ENCODE data around the gene GAB3. TPM values are rescaled to one million over a fixed set of nuclear protein-coding genes. Genes with fewer than 3 reads are reported as not detected.

The GAB3 gene
- total and polyA plus RNA-seq, 2 experiments from 2014 or later = 0.89 to 1.8 TPM

GRCh38 chrX:154717824-154718223 is 33.1 kb downstream of the GAB3 start (continued):
- TF ChIP-seq, protein P1, sequence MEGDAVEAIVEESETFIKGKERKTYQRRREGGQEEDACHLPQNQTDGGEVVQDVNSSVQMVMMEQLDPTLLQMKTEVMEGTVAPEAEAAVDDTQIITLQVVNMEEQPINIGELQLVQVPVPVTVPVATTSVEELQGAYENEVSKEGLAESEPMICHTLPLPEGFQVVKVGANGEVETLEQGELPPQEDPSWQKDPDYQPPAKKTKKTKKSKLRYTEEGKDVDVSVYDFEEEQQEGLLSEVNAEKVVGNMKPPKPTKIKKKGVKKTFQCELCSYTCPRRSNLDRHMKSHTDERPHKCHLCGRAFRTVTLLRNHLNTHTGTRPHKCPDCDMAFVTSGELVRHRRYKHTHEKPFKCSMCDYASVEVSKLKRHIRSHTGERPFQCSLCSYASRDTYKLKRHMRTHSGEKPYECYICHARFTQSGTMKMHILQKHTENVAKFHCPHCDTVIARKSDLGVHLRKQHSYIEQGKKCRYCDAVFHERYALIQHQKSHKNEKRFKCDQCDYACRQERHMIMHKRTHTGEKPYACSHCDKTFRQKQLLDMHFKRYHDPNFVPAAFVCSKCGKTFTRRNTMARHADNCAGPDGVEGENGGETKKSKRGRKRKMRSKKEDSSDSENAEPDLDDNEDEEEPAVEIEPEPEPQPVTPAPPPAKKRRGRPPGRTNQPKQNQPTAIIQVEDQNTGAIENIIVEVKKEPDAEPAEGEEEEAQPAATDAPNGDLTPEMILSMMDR (conservative IDR thresholded peaks at IDR 0.05; ENCODE audit: low read depth in 2 of 2) = no peak

DNA sequence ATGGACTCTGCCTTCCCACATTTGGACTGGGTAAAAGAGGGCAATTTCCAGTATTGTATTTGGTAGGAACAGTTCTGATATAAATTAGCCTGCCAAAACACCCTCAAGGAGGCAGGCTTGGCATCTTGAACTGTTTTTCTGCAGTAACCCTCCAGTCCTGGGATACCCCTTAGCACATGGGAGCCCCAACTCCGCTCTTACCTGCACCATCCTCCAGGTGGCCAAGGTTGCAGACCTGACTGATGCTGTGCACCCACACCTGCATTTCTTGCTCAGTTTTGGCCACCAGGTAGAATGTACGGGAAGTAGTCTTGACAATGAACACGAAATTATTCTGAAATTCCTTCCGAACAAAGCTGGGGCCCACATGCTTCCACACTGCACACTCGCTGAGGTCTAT is 35.1 kb downstream of the GAB3 start:
- Histone ChIP-seq H3K27ac (ENCODE audit: low read depth) (no peak overlapping the region), H3K27me3 (ENCODE audit: insufficient read depth) (no peaks in the 10 kb centered on the region), H3K79me2 (replicated peaks; ENCODE audit: insufficient read depth) (no peaks in the 10 kb centered on the region), H3K9me2 (ENCODE audit: insufficient read depth) (no peaks in the 10 kb centered on the region), H3F3A (replicated peaks; ENCODE audit: low read depth) (no peaks in the 10 kb centered on the region), H3K4me2 (no peak overlapping the region), H3K4me1 (ENCODE audit: insufficient read depth) (no peaks in the 10 kb centered on the region), H3K36me3 (ENCODE audit: insufficient read depth) (no peaks in the 10 kb centered on the region), H3K4me3 (no peak overlapping the region), H4K20me1 (replicated peaks; ENCODE audit: insufficient read depth) (no peaks in the 10 kb centered on the region), H2AFZ (no peak overlapping the region)
- DNase-seq (ENCODE audit: low spot score) (peak; percentile 41), ATAC-seq (peak; percentile 86)
- Mint-ChIP-seq H3K36me3 (ENCODE audit: low read depth) (no peaks in the 10 kb centered on the region; the same call in 2 of the 3 replicates), H3K9me3 (no peaks in the 10 kb centered on the region; the same call in 2 of the 3 replicates), H3K27me3 (ENCODE audit: insufficient read depth, low read depth, poor library complexity) (peaks cover 4% of the 10 kb centered on the region), H3K4me3 (no peak overlapping the region), H3K4me1 (peaks cover 2% of the 10 kb centered on the region; the same call in 1 of the 3 replicates), H3K27ac (no peak overlapping the region)
- TF ChIP-seq ZNF114 (CRISPR knock-in tag; IDR thresholded peaks at IDR 0.05) (no peak), ZNF331 (CRISPR knock-in tag; IDR thresholded peaks at IDR 0.05; ENCODE audit: low read depth) (no peak), NANOG (IDR thresholded peaks at IDR 0.05; ENCODE audit: borderline replicate concordance) (no peak)
- TF ChIP-seq, protein P1 (conservative IDR thresholded peaks at IDR 0.05; ENCODE audit: low read depth in 2 of 2) = peak; percentile 22 to 45; a peak in 2 of 4 replicates

DNA sequence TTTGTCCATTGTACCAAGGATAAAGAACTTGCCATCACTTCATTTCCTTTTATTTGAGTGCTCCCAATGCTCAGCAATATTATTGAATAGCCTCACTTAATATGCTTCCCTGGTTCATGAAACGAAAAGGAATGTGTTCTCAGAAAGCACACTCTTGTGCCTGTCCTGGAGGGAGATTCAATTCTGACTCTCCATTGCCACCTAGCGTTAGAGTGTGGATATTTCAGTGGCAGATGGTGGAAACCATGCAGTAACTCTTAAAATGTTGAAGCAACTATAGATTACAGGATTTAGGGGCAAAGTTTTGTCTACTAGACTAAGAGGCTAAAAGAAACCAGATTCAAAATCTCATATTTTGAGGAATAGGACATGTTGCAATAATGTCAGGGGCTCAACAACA is 36.0 kb downstream of the GAB3 start:
- H3K9me2 ChIP-seq (ENCODE audit: insufficient read depth) = no peaks in the 10 kb centered on the region
- no peak overlapping the region for H3K4me3 Mint-ChIP-seq
- peak; percentile 86 for ATAC-seq
- H3K27me3 ChIP-seq (ENCODE audit: insufficient read depth) = no peaks in the 10 kb centered on the region
- H4K20me1 ChIP-seq (replicated peaks; ENCODE audit: insufficient read depth) = no peaks in the 10 kb centered on the region
- peaks cover 4% of the 10 kb centered on the region for H3K27me3 Mint-ChIP-seq (ENCODE audit: insufficient read depth, low read depth, poor library complexity)
- H3K4me2 ChIP-seq = no peak overlapping the region
- H3K4me1 Mint-ChIP-seq = peaks cover 2% of the 10 kb centered on the region; the same call in 1 of the 3 replicates
- DNase-seq (ENCODE audit: low spot score) = peak; percentile 60
- no peaks in the 10 kb centered on the region for H3K36me3 ChIP-seq (ENCODE audit: insufficient read depth)
- no peak overlapping the region for H3K4me3 ChIP-seq
- no peaks in the 10 kb centered on the region for H3K79me2 ChIP-seq (replicated peaks; ENCODE audit: insufficient read depth)
- no peak overlapping the region for H3K27ac ChIP-seq (ENCODE audit: low read depth)
- H3K27ac Mint-ChIP-seq = no peak overlapping the region
- H3K9me3 Mint-ChIP-seq = no peaks in the 10 kb centered on the region; the same call in 2 of the 3 replicates
- H3F3A ChIP-seq (replicated peaks; ENCODE audit: low read depth) = no peaks in the 10 kb centered on the region
- H2AFZ ChIP-seq = no peak overlapping the region
- no peaks in the 10 kb centered on the region for H3K4me1 ChIP-seq (ENCODE audit: insufficient read depth)
- H3K36me3 Mint-ChIP-seq (ENCODE audit: low read depth) = no peaks in the 10 kb centered on the region; the same call in 2 of the 3 replicates
- TF ChIP-seq, protein P1 (conservative IDR thresholded peaks at IDR 0.05; ENCODE audit: low read depth in 2 of 2) = peak; percentile 69 to 83
- no peak for TF ChIP-seq EZH2phosphoT487 (IDR thresholded peaks at IDR 0.05; ENCODE audit: unreplicated experiment)
- TF ChIP-seq, protein P2, sequence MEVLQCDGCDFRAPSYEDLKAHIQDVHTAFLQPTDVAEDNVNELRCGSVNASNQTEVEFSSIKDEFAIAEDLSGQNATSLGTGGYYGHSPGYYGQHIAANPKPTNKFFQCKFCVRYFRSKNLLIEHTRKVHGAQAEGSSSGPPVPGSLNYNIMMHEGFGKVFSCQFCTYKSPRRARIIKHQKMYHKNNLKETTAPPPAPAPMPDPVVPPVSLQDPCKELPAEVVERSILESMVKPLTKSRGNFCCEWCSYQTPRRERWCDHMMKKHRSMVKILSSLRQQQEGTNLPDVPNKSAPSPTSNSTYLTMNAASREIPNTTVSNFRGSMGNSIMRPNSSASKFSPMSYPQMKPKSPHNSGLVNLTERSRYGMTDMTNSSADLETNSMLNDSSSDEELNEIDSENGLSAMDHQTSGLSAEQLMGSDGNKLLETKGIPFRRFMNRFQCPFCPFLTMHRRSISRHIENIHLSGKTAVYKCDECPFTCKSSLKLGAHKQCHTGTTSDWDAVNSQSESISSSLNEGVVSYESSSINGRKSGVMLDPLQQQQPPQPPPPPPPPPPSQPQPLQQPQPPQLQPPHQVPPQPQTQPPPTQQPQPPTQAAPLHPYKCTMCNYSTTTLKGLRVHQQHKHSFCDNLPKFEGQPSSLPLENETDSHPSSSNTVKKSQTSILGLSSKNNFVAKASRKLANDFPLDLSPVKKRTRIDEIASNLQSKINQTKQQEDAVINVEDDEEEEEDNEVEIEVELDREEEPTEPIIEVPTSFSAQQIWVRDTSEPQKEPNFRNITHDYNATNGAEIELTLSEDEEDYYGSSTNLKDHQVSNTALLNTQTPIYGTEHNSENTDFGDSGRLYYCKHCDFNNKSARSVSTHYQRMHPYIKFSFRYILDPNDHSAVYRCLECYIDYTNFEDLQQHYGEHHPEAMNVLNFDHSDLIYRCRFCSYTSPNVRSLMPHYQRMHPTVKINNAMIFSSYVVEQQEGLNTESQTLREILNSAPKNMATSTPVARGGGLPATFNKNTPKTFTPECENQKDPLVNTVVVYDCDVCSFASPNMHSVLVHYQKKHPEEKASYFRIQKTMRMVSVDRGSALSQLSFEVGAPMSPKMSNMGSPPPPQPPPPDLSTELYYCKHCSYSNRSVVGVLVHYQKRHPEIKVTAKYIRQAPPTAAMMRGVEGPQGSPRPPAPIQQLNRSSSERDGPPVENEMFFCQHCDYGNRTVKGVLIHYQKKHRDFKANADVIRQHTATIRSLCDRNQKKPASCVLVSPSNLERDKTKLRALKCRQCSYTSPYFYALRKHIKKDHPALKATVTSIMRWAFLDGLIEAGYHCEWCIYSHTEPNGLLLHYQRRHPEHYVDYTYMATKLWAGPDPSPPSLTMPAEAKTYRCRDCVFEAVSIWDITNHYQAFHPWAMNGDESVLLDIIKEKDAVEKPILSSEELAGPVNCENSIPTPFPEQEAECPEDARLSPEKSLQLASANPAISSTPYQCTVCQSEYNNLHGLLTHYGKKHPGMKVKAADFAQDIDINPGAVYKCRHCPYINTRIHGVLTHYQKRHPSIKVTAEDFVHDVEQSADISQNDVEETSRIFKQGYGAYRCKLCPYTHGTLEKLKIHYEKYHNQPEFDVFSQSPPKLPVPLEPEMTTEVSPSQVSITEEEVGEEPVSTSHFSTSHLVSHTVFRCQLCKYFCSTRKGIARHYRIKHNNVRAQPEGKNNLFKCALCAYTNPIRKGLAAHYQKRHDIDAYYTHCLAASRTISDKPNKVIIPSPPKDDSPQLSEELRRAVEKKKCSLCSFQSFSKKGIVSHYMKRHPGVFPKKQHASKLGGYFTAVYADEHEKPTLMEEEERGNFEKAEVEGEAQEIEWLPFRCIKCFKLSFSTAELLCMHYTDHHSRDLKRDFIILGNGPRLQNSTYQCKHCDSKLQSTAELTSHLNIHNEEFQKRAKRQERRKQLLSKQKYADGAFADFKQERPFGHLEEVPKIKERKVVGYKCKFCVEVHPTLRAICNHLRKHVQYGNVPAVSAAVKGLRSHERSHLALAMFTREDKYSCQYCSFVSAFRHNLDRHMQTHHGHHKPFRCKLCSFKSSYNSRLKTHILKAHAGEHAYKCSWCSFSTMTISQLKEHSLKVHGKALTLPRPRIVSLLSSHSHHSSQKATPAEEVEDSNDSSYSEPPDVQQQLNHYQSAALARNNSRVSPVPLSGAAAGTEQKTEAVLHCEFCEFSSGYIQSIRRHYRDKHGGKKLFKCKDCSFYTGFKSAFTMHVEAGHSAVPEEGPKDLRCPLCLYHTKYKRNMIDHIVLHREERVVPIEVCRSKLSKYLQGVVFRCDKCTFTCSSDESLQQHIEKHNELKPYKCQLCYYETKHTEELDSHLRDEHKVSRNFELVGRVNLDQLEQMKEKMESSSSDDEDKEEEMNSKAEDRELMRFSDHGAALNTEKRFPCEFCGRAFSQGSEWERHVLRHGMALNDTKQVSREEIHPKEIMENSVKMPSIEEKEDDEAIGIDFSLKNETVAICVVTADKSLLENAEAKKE (CRISPR knock-in tag; IDR thresholded peaks at IDR 0.05) = no peak
